PFSK-1 (cell line): ENCODE measurements around the gene IRF2BP2.
A peak's percentile ranks its signal among the peaks of the same experiment; 100 is the strongest.

Source experiments
- POLR2AphosphoS5 ChIP-seq: IDR thresholded peaks from 2 replicates; pipeline ENCODE4 v1.6.1; 2012; ENCODE audit warnings: low read depth, mild to moderate bottlenecking, control low read depth, low read length, moderate library complexity
- TF ChIP-seq, protein P1 (sequence below), 2 experiments: IDR thresholded peaks; 2 replicates each; pipeline versions ENCODE4 v1.6.1 to v1.8.0; 2011 to 2012; ENCODE audit warnings: low read depth in 2 of 2, low read length in 2 of 2, control low read depth in 1 of 2, inconsistent platforms in 1 of 2, mild to moderate bottlenecking in 1 of 2, moderate library complexity in 1 of 2; ENCODE audit not compliant: insufficient read depth in 1 of 2

DNA sequence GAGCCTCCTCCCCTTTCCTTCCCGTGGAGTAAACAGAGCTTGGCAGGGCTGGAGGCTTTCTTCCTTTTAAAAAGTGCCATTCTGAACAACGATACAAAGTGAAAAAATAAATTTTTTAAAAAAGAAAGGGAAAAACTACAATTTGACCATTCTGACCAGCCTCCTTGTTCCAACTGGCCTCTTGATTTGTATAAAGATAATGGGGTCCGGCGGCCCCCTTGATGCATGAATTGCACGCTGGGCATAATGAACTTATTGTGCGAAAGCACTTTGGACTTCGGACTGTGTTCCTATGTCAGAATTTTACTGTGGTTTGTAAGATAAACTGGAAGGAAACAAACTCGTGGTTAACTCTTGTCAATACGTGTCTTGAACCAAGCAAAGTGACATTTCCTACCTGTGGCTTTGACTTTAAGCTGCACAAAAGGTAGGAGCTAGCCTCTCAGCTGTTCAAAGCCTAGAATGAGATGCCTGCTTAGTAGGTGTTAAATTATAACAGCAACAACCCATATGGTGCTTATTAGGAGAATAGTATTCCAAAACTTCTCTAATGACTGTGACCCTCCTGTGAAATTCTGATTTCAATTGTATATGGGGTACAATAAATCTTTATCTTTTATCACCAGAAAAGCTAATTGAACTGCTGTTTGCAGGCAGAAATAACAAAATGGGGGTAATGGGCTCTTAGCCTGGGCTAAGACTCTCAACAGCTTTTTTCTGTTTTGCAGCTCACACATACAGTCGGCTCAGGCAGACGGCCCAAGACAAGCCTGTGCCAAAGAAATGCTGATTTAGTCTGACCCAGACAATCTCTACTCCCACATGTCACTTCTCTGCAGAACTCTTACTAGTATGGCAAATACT, 9.3 kb downstream of the IRF2BP2 start:
- TF ChIP-seq, protein P1, sequence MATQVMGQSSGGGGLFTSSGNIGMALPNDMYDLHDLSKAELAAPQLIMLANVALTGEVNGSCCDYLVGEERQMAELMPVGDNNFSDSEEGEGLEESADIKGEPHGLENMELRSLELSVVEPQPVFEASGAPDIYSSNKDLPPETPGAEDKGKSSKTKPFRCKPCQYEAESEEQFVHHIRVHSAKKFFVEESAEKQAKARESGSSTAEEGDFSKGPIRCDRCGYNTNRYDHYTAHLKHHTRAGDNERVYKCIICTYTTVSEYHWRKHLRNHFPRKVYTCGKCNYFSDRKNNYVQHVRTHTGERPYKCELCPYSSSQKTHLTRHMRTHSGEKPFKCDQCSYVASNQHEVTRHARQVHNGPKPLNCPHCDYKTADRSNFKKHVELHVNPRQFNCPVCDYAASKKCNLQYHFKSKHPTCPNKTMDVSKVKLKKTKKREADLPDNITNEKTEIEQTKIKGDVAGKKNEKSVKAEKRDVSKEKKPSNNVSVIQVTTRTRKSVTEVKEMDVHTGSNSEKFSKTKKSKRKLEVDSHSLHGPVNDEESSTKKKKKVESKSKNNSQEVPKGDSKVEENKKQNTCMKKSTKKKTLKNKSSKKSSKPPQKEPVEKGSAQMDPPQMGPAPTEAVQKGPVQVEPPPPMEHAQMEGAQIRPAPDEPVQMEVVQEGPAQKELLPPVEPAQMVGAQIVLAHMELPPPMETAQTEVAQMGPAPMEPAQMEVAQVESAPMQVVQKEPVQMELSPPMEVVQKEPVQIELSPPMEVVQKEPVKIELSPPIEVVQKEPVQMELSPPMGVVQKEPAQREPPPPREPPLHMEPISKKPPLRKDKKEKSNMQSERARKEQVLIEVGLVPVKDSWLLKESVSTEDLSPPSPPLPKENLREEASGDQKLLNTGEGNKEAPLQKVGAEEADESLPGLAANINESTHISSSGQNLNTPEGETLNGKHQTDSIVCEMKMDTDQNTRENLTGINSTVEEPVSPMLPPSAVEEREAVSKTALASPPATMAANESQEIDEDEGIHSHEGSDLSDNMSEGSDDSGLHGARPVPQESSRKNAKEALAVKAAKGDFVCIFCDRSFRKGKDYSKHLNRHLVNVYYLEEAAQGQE (IDR thresholded peaks at IDR 0.05; ENCODE audit: insufficient read depth in 1 of 2, low read depth in 2 of 2, low read length in 2 of 2) = no peak
- peak; percentile 41; the same call in 1 of the 2 replicates for TF ChIP-seq POLR2AphosphoS5
